ENCODE measurements around the gene TFF2. TPM values are rescaled to one million over a fixed set of nuclear protein-coding genes. Genes with fewer than 3 reads are reported as not detected.

The TFF2 gene
- total RNA-seq, 1 donor from 2014 or later: not detected

DNA sequence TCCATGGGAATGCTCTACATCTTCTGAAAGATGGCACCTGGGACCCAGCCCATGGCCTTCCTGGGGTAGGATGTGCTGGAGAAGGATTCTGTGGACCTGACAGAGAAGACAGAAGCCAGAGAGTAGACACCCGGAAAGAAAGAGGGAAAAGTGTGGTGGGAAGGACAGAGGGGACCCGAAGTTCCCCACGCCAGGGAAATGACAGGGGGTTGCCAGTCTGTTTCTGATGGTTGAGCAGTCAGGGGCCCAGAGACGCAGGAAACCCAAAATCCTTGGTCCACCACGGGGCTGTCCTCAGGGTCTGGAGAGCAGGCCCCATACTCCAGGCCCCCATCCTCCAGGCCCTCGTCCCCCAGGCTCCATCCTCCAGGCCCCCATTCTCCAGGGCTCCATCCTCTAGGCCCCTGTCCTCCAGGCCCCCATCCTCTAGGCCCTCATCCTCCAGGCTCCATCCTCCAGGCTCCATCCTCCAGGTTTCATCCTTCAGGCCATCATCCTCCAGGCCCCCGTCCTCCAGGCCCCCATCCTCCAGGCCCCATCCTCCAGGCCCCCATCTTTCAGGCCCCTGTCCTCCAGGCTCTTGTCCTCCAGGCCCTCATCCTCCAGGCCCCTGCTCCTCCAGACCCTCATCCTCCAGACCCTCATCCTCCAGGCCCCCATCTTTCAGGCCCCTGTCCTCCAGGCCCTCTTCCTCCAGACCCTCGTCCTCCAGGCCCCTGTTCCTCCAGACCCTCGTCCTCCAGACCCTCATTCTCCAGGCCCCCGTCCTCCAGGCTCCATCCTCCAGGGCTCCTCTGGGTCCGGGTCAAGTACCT lies 1.0 kb upstream of the TFF2 start:
- intact Hi-C loops (cut with DNase I): no loop called here
- ATAC-seq (ENCODE audit: poor library complexity): no peak
- DNase-seq: no peak

- DNase-seq (no peak), ATAC-seq (ENCODE audit: poor library complexity) (no peak)
- intact Hi-C loops (cut with DNase I): no loop called here
These were observed 380 bp downstream of the TFF2 start for GRCh38 chr21:42350318-42350910.

DNA sequence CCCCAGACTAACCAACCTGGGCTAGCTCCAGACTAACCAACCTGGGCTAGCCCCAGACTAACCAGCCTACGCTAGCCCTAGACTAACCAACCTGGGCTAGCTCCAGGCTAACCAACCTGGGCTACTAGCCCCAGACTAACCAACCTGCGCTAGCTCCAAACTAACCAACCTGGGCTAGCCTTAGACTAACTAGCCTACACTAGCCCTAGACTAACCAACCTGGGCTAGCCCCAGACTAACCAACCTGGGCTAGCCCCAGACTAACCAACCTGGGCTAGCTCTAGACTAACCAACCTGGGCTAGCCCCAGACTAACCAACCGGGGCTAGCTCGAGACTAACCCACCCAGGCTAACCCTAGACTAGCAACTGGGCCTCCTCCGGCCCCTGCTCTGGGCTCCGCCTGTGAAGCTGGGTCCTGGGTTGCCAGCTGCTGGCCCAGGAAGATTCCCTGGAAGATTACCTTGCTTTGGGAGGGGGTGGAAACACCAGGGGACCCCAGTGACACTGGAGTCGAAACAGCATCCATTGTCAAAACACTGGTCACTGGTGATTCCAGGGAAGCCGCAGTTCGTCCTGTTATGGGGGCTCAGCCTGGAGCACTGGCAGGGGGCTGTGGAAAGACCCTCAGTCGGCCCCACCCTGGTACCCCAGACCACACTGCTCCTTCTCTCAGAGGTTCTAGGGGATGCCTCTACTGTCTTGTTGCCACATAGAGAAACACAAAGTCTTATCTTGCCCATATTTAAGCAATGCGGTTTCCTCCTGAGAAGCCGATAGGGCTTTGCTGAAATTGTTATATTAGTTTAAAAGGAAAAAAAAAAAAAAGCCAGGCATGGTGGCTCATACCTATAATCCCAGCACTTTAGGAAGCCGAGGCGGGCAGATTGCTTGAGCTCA lies 1.1 kb downstream of the TFF2 start:
- DNase-seq: no peak
- intact Hi-C loops (cut with DNase I): no loop called here
- no peak for ATAC-seq (ENCODE audit: poor library complexity)

DNA sequence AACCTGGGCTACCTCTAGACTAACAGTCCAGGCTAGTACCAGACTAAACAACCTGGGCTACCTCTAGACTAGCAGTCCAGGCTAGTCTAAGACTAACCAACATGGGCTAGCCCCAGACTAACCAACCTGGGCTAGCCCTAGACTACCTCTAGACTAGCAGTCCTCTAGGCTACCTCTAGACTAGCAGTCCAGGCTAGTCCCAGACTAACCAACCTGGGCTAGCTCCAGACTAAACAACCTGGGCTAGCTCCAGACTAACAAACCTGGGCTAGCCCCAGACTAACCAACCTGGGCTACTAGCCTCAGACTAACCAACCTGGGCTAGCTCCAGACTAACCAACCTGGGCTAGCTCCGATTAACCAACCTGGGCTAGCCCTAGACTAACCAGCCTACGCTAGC lies 2.0 kb downstream of the TFF2 start:
- intact Hi-C loops (cut with DNase I): no loop called here
- DNase-seq (no peak), ATAC-seq (ENCODE audit: poor library complexity) (no peak)

DNA sequence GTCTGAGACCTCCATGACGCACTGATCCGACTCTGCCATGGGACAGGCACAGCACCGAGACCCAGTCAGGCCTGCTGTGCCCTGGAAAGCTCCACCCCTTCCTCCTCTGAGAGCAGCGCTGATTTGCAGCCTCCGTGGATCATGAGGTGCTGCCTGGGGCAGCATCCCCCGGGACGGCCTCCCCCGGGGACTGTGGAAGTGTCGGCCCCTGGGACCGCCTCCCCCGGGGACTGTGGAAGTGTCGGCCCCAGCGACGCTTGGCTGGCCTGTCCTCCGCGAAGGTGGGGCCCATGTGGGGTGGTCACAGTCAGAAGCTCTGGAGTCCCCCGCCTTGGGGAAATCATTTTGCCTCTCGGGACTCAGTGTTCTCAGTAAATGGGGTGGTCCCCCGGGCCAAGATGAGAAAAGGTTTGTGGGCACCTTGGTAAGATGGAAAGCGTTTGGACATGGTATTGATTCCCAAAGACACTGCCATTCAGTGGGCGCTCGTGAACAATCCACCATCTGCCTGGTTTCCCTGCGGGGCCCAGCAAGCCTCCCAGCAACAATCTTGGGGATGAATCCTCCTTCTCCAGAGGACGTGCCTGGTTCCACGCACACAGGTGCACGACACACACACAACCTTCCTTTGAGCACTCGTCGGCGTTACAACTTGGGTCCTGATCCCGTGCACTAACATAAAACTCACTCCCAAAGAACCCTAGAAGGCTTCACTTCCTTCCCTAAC lies 3.0 kb downstream of the TFF2 start:
- ATAC-seq (ENCODE audit: poor library complexity): no peak
- no peak for DNase-seq
- intact Hi-C loops (cut with DNase I): no loop called here

DNA sequence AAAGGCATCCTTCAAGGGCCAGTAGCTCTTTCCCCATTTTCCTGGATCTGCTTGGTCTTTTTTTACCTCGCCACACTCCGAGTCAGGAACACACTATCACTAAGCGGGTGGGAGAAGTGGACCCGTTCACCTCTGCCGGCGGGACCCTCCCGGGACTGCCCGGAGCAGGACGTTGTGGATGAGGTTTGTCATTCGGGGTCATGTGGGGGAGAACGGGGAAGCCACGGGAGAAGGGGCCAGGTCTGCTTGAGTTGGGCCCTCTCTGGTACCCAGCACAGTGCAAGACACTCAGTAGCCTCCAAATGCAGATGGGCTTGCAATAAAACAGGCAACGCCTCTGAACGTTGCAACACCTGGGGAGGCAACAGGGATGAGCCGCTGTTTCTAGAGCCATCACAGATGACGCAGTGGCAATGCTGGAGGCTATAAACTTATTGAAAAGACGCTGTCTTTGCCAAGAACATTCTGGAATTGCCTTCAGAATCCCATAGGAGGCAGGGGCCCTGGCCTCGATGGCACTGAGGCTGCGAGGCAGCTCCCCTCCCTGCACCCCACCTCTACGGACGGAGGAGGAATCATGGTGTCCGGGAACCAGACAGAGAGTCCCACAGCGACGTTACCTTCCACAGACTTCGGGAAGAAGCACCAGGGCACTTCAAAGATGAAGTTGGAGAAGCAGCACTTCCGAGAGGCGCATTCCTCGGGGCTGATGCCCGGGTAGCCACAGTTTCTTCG lies 3.8 kb downstream of the TFF2 start:
- no peak for ATAC-seq (ENCODE audit: poor library complexity)
- intact Hi-C loops (cut with DNase I): no loop called here
- DNase-seq: no peak

DNA sequence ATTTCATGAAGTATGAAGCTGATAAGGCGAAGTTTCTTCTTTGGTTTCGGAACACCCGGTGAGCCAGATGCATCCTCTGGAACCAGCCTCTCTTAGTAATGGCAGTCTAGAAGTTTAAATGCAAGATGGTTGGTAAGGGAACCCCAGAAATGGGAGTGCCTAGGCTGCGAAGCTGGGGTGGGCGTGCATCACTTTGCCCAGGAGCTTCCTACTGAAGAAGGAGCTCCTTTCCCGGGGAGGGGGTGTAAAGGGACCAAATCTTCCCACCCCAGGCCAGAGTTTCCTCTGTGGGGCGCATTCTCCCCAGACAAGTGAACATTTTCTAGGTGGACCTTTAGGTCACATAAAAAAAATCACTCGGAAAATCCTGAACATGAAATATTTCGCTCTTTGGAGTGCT lies 4.4 kb downstream of the TFF2 start:
- no peak for DNase-seq
- ATAC-seq (ENCODE audit: poor library complexity): no peak
- intact Hi-C loops (cut with DNase I): no loop called here

GRCh38 chr21:42344631-42345030 lies 6.2 kb downstream of the TFF2 start:
- no peak for DNase-seq
- intact Hi-C loops (cut with DNase I): no loop called here
- no peak for ATAC-seq (ENCODE audit: poor library complexity)

DNA sequence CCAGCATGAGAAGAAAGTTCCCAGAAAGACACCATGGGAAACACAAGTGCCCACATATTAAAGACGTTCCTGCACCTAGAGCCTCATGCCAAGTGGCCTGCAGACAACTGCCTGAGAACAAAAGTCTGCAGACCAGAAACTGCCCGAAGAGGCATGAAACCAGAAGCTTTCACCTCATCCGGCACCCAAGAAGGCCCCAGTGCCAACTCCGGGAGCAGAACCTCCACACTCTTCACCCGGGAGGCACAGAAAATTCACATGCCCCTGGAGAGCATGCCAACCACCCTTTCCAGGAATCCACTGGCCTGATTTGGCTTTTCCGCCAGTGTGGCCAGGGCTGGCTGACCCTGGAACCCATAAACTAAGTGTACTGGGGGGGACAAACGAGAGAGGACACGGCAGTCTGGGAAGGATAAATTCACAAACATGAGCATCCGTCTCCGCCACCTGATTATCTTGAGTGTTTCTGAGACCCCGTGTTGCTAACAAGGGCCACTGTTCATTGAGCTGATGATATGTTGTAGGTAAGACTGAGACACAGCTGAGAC lies 6.8 kb downstream of the TFF2 start:
- intact Hi-C loops (cut with DNase I): no loop called here
- no peak for DNase-seq

DNA sequence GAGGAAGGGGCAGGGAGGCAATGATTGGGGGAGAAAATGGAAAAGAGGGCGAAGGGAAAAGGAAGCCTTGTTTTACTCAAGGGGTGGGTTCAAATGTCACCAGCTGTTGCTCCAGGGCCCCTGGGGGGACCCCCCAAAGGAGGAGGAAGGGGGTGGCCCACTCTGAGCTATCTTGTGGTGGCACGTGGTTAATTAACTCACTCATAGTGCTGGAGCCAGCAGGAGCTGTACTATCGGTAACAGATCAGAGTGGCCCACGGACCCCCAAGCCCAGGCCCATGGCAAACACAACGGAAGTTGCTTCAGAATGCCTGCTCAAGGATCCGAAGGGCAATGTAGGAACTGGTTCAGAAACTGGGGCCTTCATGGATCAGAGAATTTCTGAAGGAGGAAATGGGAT lies 7.2 kb downstream of the TFF2 start:
- intact Hi-C loops (cut with DNase I): no loop called here
- no peak for ATAC-seq (ENCODE audit: poor library complexity)
- no peak for DNase-seq

More for the DNA sequence above, 6.8 kb downstream of the TFF2 start:
- no peak for ATAC-seq (ENCODE audit: poor library complexity)

DNA sequence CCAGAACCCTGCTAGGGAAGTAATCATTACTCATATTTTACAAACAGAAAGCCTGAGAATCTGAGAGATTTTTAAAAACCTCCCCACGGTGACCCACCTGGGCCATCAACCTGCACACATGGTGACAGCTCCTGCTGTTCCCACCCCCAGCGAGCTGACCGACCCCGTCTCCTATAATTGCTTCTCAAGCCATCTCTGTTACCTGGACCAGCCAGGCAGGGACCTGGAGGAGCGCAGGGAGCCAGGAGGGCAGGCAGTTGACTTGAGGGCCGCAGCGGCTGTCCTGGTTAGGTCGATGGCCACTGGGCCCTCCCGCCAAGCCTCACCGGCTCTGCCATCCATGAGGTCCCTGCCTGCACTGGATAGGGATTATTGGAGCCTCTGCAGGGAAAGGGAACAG lies 7.7 kb downstream of the TFF2 start:
- no peak for DNase-seq
- intact Hi-C loops (cut with DNase I): no loop called here

DNA sequence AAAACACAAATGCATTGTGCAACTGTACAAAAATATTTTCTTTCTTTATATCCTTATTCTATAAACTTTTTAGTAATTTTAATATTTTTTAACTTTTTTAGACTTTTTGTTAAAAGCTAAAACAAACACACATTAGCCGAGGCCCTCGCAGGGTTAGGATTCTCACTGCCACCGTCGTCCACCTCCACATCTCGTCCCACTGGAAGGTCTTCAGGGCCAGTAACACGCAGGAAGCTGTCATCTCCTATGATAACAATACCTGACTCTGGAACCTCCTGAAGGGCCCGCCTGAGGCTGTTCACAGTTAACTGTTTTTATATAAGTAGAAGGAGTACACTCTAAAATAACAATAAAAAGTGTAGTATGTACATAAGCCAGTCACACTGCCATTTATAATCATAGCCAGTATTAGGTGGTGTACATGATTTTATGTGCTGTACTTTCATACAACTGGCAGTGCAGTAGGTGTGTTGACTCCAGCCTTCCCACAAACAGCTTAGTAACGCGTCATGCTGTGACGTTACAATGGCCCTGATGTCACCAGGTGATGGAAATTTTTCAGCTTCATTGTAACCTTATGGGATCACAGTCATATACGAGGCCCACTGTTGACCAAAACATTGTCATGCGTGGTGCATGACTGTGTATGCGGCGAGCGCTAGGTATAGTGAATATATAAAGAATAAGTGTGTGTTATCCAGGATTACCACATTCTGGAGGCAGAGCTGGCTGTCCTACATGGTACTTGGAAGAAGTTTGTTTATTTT lies 8.8 kb downstream of the TFF2 start:
- intact Hi-C loops (cut with DNase I): no loop called here
- ATAC-seq (ENCODE audit: poor library complexity) (no peak), DNase-seq (no peak)

More for the DNA sequence above, 7.7 kb downstream of the TFF2 start:
- ATAC-seq (ENCODE audit: poor library complexity): no peak

DNA sequence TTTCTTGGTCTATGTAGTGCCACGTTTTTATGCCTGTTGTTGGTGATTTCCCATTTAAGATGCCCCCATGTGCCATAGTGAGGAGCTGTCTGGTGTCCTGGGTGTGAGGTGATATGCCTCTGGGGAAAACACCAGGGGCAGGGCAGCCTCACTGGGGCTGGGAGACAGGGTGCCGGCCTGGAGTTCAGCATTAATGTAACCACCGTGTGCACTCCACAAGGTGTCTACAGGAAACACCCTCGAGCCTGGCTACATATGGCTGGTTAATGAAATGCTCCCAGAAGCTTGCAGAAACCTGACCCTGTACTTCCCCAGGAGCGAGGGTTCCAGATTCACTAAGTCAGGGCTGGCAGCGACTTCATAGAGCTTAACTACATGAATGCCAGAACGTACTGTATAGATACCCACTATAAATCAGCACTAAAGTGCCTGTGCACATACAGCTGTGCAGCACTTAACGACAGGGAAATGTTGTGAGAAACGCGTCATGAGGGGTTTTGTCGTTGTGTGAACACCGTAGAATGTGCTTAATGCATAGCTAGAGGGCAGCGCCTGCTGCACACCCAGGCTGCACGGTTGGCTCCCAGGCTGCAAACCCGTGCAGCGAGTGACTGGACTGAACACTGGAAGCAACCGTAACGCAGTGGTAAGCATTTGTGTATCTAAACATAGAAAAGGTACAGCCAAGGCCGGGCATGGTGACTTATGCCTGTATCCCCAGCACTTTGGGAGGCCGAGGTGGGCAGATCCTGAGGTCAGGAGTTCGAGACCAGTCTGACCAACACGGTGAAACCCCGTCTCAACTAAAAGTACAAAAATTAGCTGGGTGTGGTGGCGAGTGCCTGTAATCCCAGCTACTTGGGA lies 10.4 kb downstream of the TFF2 start:
- no peak for DNase-seq
- intact Hi-C loops (cut with DNase I): no loop called here
- ATAC-seq (ENCODE audit: poor library complexity): no peak

DNA sequence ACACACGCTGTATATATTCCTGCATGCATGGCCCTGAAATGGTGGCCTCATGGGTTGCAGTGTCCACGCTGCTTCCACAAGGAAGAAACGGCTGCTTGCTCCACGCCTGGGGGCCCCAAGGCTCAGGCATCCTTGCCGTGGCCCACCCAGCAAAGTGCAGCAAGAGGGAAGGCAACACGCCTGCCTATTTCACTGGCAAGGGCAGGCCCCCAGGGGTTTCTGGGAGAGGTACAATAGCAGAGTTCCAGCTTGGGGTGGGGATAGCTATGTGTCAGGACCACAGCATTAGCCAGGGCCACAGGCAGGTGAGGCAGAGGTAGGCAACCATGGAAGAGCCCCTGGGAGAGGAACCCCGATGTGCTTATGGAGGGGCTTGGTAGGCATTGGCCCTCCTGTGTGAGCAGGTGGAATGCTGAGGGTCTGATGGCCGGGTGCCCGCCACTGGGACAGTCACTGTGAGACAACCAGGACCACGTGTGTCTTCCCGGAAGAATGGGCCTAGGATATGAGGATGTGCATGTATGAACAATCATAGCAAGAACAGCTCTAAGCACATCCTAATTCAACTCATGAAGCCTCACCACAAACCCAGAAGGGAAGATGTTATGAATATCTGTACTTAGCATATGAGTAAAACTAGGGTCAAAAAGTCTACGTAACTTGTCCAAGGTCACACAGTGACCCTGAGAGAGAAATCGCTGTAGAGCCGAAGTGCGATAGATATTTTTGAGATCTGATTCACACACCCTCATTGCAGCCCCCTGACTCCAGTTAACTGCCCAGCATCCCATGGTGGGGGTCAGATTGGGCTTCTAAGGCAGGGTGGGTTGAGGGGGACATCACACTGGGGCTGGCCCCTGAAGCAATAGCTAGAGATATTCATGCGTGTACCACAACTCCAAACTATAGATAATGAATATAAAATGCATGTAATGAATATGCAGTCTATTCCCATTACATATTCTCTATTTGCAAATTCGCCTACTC lies 11.8 kb downstream of the TFF2 start:
- DNase-seq (no peak), ATAC-seq (ENCODE audit: poor library complexity) (no peak)
- intact Hi-C loops (cut with DNase I): no loop called here

Measured in Right ventricle myocardium superior (tissue), 1 donor.